Suprapubic skin (tissue), 4 donors: ENCODE data around the gene CCNL2.

Experiments used
- CTCF ChIP-seq, 2 donors: fragments of 200-600 bp in 1 of 2; fragments of 450-650 bp in 1 of 2; sonication (generic) in 1 of 2; IDR thresholded peaks; one replicate each; pipeline ENCODE4 v1.5.1; 2016 to 2019; ENCODE audit warnings: antibody characterized with exemption in 2 of 2, mild to moderate bottlenecking in 1 of 2, moderate library complexity in 1 of 2
- EP300 ChIP-seq: sonication (generic); formaldehyde crosslinking; IDR thresholded peaks from one replicate; pipeline ENCODE4 v1.6.1; 2017; ENCODE audit warnings: antibody characterized with exemption
- POLR2A ChIP-seq, 2 donors: fragments of 450-650 bp; IDR thresholded peaks; one replicate each; pipeline ENCODE4 v1.6.1; 2017; ENCODE audit warnings: antibody characterized with exemption in 2 of 2, mild to moderate bottlenecking in 2 of 2, moderate library complexity in 2 of 2
- POLR2AphosphoS5 ChIP-seq, 3 donors: sonication (generic); formaldehyde crosslinking; IDR thresholded peaks; one replicate each; pipeline ENCODE4 v1.6.1; 2017; ENCODE audit warnings: antibody characterized with exemption in 3 of 3

DNA sequence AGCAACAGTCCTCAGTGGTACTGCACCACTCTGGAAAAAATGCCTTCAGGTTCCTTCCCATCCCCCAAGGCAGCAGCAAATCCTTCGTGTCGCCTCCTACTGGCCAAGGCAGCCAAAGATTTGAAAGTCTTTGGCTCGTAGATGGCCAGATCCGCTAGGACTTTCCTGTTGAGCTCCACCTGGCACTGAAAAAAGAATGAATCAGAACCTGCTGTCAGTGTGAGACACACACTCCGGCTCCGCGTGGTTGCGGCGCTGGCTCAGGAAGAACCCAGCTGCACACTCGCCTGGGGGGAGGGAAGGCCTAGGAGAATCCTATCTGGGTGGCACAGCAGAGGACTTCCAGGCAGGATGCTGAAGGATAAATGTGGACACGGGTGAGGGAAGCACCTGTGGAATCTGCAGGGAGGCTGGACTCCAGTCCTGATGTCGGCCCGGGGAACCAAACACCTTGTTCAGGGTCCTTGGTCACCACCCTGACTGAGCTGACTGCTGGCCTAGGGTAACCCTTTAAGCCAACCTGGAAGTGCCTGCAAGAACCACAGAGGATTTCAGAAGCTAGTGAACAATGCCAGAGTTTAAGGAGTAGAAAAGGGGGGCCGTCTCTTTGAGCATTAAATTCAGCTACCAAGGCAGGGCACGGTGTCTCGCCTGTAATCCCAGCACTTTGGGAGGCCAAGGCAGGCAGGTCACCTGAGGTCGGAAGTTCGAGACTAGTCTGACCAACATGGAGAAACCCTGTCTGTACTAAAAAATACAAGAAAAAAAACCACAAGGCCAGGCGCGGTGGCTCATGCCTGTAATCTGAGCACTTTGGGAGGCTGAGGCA is 3.2 kb upstream of the CCNL2 start:
- peak; percentile 4 to 57 for TF ChIP-seq CTCF (IDR thresholded peaks at IDR 0.05)
- no peak for TF ChIP-seq POLR2A (IDR thresholded peaks at IDR 0.05)
- TF ChIP-seq EP300: no peak
- TF ChIP-seq POLR2AphosphoS5 (IDR thresholded peaks at IDR 0.05): no peak
